SW480 (cell line): Measurements from ENCODE around the gene ZBTB20.
"Not testable (repeated sequence)": the region's sequence is repeated elsewhere in the genome, so short reads cannot be mapped to it uniquely, and the experiment has no call there.

ENCODE experiments used
- DNase-seq: peaks from one replicate; pipeline ENCODE4 v3.0.0-alpha.2; 2016; ENCODE audit warnings: low spot score

The ZBTB20 gene

DNA sequence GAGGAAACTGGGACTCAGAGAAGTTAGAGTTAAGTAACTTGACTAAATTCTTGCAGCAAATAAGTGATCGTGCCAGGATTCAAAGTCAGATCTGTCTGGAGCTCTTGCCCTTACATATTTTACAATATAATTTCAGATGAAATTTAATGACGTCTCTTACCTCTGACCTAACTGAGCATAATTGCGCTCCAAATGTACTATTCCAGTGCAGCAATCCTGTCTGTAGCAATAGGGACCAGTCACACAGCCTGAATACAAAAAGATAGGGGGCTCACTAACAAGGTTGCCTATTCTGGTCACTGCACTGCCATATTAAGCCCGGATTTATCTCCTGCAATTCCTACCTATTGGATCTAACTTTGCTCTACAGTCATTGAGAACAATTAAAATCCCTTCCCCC is 316.4 kb downstream of the ZBTB20 start:
- DNase-seq, result no peak

DNA sequence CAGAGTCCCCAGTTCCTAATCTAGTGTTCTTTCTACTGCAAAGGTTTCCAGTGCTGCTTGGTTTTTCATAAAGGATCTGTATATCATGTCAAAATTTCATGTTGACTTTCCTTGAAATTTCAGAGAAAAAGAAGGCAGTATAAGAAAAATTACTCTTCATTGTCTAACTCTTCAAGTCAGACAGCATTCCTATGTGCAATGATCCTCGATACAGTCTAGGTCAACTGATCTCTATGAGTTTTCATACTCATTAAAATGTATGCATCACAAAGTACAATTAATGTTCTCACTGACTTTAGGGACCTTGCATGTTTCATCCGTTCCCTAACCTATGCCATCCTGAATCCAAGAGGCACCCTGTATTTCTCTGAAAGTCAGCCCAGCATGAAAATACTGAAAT is 317.3 kb downstream of the ZBTB20 start:
- DNase-seq, result no peak

GRCh38 chr3:114827495-114827894 is 319.6 kb downstream of the ZBTB20 start:
- peak; percentile 61 for DNase-seq

DNA sequence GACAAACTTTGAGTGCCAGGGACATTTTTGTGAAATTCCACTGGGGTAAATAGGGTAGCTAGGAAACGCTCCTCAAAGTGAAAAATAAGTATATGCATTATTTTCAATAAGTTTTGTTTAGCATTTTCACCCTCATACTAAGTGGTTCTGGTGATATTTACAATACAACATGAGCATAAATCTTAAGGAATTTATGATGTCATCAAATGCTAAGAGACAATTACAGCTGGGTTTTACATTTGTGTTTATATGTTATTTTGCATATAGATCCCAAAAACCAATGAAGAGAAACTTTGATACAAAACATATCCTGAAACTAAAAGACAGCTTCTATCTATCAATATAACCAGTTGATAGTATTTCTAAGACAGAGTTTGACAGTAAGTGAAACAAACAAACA is 323.1 kb downstream of the ZBTB20 start:
- no peak for DNase-seq

GRCh38 chr3:114823061-114823460 is 324.0 kb downstream of the ZBTB20 start:
- DNase-seq, result no peak

DNA sequence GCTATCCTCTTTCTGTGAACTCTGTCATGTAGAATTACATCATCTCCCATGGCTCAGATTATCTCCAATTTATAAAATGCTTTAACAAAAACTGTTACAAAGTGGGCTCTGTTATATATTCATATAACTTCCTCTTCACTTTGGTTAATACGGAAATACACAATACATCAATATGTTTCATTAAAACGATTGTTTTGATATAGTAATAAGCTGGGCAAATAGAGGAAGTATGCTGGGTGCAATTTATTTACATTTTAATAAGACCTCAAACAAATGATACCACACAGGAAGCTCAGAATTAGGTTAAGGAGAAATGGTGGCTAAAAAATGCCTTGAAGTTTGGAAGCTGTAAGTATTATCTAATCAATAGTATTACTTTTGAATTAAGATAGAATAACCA is 331.0 kb downstream of the ZBTB20 start:
- no peak for DNase-seq

GRCh38 chr3:114812541-114813238 is 334.4 kb downstream of the ZBTB20 start:
- not testable (repeated sequence) for DNase-seq

DNA sequence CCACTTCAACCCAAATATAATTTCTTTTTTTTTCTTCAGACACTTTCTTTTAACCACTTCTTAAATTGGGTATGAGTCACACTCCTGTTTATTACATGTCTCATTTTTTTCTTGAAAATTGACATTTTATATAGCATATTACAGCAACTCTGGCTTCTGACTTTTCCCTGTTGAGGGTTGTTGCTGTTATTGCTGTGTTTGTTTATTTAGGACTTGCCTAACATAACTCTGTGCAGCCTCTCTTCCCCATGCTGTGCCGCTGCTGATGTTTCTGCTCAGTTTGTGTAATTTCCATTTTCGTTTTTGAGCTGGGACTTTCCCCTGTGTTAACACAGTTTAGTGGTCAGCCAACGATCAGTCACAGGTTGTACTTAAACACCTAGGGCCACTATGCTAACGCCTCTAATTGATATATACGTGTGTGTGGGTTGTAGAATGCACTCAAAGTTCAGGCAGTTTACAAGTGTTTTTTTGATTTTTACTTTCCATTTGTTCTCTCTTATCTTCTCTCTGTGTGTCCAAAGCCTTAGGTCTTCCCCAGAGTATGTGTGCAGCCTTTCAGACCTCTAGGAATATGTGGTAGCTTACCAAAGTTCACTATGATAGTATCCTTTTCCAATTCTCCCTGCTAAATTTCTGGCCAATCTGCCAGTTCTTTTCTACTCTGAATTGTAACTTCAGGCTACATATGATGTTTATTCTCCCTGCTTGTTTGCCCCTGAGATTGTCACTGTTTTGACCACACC is 337.2 kb downstream of the ZBTB20 start:
- DNase-seq, result no peak

DNA sequence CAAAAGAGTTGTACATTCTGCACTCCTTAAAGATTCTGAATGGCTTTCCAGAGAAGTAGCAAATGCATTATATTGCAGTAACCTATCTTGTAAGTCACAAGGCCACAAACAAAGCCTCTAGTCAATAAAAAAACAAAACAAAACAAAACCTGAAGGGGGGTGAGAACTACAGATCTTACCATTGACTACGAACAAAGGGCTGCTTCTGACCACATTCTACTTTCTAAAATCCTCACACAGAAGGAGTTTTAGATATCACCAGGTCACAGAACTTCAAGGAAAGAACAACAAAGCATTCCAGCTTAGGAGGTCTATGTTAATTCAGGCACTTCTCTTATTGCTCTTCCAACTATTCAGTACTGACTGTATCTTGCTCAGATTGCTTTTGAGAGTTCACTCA is 343.0 kb downstream of the ZBTB20 start:
- no peak for DNase-seq

DNA sequence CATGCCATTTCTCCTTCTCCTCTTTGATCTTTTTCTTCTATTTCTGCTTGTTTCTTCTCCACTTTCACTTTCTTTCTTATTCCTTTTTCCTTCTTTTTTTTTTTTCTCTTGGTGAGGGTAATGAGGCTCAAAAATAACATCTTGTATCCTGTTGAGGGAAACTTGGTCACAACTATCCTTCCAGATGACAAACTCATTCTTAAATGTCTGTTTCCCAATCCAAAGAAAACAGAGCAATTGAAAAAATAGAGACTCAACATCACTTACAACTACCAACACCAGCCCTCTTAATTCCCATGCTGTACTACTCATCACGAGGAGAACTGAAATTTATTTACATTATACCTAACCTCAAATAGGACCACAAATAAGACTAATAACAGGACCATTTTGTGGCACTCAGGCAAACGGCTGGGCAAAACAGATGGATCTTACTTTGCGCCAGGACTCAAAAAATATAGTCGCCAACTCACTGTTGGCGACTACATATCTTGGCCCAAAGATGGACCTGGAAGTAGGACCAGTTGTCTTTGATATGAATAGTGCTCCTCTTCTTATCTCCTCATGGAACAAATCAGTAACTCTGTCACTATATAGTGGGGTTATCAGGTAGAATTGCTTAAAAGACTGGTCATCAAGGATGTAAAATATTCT is 343.9 kb downstream of the ZBTB20 start:
- DNase-seq, result no peak

DNA sequence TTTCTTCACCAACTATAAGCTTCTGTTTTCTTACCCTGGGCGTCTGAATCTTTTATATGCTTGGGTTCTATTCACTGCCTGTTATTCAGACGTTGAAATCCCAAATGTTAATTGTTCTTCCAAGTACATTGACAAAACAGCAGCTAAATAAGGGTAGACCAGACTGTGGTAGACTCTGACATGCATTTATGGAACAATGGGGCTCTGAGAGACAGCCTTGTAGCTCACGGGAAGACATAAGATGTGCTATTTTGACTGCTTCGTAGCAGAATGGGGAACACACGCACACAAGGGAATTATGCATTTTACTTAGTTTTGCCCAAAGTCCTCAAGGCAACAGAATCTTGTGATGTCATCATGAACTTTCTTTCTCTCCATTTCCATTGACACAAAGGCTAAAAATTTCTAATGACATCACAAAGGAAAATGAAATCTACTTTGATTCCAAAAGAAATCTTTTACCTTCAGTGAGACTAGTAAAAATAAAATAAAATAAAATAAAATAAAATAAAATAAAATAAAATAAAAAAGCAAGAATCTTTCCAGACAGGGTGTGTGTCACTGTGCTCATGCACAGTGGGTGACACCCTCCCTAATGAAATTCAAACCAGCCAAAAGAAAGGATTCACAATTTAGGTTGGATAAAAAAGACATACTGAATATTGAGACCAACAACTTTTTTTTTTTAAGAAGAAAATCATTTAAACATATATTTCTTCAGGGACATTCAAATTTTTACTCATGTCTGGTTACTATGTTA is 346.6 kb downstream of the ZBTB20 start:
- no peak for DNase-seq

- DNase-seq, result no peak
Observed at GRCh38 chr3:114799816-114800215, 347.3 kb downstream of the ZBTB20 start.

- DNase-seq, result no peak
Observed at GRCh38 chr3:114796796-114797195, 350.3 kb downstream of the ZBTB20 start.

- DNase-seq, result no peak
Observed at GRCh38 chr3:114794894-114795630, 352.0 kb downstream of the ZBTB20 start.

DNA sequence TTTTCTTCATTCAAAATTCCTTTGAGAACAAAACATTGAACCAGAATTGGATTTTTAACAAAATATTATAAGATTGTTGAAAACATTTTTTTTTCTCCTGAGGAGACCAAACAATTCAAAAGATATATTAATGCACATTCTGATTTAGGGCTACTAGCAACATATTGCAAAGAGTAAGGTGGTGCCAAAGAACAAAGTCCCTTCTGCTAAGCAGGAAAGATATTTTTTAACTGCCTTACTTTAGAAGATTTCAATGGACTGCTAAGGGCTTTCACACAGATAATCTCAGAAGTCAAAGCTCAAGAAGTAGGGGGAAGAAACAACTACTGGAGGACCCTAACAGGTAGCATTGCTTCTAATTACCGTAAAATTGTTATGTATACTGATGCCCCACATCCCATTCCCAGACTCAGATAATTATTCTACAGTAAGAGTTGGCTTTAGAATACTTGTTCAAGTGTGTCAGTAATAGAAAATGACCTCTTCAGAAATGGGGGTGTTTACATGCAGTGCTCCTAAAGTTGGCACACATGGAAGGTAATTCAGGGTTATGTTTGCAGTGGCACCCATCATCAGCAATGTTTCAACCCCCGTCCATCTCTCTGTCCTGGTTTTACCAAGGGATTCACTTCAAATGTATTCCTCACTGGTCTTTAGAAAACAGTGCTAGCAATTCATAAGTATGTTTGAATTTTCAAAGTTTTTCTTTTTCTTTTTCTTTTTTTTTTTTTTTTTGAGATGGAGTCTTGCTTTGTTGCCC is 354.7 kb downstream of the ZBTB20 start:
- no peak for DNase-seq

DNA sequence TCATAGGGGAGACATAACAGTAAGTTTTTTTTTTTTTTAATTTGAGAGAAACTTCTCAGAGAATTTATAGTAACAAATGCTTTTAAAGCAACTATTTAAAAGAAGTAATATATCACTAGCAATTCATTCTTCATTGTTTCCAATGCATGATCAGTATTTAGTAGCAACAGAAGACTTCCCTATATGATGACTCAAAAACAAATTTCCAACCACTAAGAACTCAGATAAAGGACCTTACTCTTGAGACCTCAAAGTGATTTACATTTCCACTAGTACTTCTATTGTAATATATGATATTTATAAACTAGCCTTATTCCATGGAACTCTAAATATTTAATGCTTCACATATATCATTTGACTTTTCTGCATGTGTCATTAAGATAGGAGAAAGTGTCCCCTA is 356.3 kb downstream of the ZBTB20 start:
- no peak for DNase-seq

DNA sequence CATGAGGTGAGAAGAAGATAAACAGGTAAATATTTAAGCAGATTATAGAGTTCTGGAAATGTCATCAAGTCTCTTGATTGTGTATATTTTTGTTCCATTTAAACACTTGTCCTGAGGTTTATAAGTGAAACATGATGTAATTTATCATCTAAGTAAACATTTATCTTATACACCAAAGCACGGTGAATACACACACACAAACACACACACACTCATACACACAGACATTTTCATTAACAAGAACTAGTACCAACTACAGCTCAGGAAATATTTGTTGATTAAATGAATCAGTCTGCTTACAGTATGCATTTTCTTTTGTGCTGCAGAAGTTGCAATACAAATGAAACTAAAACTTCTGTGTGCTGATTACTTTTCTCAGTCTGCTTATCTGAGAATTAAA is 357.3 kb downstream of the ZBTB20 start:
- DNase-seq, result no peak

DNA sequence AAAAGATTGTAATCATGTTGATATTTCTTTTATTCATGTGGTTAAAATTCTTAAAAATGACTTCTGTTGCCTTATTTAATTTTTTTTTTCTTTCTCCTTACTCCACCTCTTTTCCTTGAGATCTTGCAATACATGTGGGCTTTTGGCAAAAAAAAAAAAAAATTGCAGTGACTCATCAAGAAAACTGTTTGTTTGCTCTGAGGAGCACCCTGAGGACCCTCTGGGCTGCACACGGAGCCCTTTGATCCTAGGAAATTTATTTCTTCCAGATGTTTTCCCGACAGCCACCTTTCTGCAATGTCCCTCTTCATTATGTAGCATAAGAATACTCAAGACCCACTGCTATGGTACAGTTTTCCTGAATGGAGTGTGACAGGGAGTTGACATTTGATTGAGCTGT is 371.7 kb downstream of the ZBTB20 start:
- no peak for DNase-seq

DNA sequence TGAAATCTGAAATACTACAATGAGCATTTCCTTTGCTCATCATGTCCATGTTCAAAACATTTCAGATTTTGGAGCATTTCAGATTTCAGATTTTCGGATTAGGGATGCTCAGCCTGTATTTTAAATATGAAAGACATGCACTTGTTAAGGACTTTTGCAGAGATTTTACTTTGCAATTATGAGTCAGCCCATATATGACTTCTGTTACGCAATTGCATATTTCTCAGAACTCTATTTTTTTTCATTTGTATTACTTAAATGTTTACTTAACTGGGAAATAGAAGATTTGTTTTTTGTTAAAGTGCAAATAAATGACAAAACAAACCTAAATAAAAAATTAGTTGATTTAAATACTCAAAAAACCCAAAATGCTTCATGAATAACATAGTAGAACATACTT is 376.2 kb downstream of the ZBTB20 start:
- DNase-seq, result no peak

DNA sequence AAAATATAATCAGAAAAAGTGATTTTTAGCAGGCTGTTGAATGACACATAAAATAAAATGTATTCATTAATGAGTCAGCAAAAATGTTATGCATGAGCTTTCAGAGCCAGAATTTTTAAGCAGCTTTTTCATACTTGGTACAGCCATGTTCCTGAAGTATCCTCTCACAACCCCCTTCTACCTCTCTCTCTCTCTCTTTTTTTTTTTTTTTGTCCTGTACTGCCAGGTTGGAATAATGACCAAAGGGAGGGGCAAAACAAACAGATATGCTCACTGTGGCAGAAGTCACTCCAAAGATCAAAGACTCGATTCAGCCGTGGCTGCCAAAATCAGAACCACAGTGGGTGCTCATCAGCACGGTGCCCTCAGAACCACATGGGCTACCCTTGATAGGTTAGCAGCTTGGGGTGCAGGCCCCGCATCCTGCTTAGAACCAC is 383.0 kb downstream of the ZBTB20 start:
- peak; percentile 80 for DNase-seq

DNA sequence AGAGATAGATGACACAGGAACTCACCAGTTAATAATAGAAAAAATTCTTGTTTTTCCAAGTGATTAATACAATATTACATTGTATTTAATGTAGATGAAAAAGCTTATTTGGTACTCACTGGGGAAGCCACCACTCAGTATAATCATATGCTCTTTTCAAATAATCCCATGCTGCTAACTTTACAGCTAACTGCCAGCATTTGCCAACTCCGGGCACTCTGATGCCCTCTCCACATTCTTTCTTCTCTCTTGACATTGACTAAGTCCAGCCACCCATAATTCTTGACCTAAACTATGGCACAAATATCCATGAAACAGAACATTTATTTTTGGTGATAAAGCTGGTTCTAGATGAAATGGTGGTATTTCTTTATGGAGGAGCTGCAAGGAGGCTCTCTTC is 384.9 kb downstream of the ZBTB20 start:
- DNase-seq, result no peak
